ENCODE measurements around the gene SNTB2. TPM values are rescaled to one million over a fixed set of nuclear protein-coding genes. Genes with fewer than 3 reads are reported as not detected.

The SNTB2 gene
- total and polyA plus RNA-seq, 2 of the 13 experiments (the other 11 are each of a cell fraction or from before 2014, with no cell fraction given), result 11.5 to 19.2 TPM

GRCh38 chr16:69171325-69172084 is 15.5 kb upstream of the SNTB2 start (continued):
- TF ChIP-seq CREM (IDR thresholded peaks at IDR 0.05) (no peak), CREM (CRISPR knock-in tag; IDR thresholded peaks at IDR 0.05) (no peak), ATF2 (CRISPR knock-in tag; IDR thresholded peaks at IDR 0.05) (no peak), MBNL3 (CRISPR knock-in tag; conservative IDR thresholded peaks at IDR 0.05) (no peak), RFX3 (CRISPR knock-in tag; IDR thresholded peaks at IDR 0.05) (no peak), UBTF (CRISPR knock-in tag; IDR thresholded peaks at IDR 0.05) (no peak), ARNT (IDR thresholded peaks at IDR 0.05) (no peak)
- TF ChIP-seq, protein P1, sequence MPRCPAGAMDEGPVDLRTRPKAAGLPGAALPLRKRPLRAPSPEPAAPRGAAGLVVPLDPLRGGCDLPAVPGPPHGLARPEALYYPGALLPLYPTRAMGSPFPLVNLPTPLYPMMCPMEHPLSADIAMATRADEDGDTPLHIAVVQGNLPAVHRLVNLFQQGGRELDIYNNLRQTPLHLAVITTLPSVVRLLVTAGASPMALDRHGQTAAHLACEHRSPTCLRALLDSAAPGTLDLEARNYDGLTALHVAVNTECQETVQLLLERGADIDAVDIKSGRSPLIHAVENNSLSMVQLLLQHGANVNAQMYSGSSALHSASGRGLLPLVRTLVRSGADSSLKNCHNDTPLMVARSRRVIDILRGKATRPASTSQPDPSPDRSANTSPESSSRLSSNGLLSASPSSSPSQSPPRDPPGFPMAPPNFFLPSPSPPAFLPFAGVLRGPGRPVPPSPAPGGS (CRISPR knock-in tag; IDR thresholded peaks at IDR 0.05), result no peak
